ENCODE measurements around the gene NR3C1.

Gene NR3C1

DNA sequence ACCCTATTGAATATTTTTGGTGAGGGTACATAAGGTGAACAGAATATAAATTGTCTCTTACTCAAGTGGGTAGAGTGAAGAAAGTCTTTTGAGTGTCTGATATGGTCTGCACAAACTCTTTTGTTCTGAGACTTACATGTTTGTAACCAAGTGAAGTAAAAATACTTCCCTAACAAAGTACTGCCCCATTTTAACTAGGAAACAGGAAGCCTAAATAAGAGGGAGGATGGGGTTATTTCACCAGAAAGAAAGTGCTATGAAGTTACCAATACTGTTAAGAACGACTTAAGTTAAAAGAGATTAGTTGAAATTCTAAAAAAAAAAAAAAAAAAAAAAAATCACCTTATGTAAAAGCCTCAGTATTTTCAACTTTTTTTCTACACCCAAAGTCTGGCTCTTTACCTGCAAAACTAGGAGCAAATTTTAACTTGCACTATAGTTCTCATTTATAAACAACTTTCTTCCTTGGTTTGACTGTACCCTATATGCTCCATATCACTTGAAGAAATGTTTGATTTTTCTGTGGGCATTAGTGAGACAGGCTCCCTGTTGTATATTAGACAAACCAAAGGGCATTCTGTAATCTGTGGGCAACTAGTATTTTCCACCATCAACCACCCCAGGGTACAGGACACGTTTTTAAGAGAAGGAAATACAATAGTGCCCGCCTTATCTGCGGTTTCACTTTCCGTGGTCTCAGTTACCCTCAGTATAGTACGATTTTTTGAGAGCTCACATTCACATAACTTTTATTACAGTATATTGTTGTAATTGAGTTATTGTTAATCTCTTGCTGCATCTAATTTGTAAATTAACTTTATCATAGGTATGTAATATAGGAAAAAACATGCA, 127.7 kb downstream of the NR3C1 start:
- DNase-seq = no peak

DNA sequence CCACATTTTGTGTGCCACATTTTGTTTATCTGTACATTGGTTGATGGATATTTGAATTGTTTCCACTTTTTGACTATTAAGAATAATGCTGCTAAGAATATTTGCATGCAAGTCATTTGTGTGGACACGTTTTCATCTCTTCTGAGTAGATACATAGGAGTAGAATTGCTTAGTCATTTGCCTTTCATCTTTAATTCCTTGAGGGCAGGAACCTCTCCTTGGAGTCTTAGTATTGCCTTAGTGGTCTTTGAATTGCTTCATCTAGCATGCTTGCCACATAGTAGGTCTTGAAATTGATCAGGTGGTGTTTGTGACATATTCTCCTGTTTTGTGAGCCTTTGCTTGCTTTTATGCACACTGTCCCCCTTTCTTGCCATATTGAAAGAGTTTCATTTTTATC, 128.5 kb downstream of the NR3C1 start:
- DNase-seq = no peak
- H3K27ac ChIP-seq (ENCODE audit: low read length, poor library complexity, severe bottlenecking) = no peak overlapping the region
- peaks cover 3% of the 10 kb centered on the region for H3K4me1 ChIP-seq (ENCODE audit: control insufficient read depth, insufficient read depth, low read depth, low read length)
- H2BK15ac ChIP-seq (ENCODE audit: low read depth, poor library complexity, severe bottlenecking) = no peak overlapping the region
- no peak overlapping the region for H2AK5ac ChIP-seq (ENCODE audit: low read length, severe bottlenecking)
- no peaks in the 10 kb centered on the region for H3K27me3 ChIP-seq (ENCODE audit: control insufficient read depth in 1 of 2, insufficient read depth in 1 of 2, low read length in 2 of 2)
- H4K8ac ChIP-seq (ENCODE audit: low read length) = no peak overlapping the region
- H3K23ac ChIP-seq (ENCODE audit: low read length in 2 of 2) = no peak overlapping the region
- no peak overlapping the region for H3K9ac ChIP-seq (ENCODE audit: low read length)
- H3K9me3 ChIP-seq (ENCODE audit: control insufficient read depth, low read length) = no peaks in the 10 kb centered on the region
- peaks cover 0 to 28% of the 10 kb centered on the region in 2 experiments for H3K36me3 ChIP-seq (ENCODE audit: control insufficient read depth in 1 of 2, insufficient read depth in 2 of 2, low read depth in 1 of 2, low read length in 2 of 2)
- no peak overlapping the region for H3K4me2 ChIP-seq (ENCODE audit: low read length, poor library complexity, severe bottlenecking)
- WGBS = 92% methylated on average over 1 of the region's 1 CpG
- no peak overlapping the region for H2BK12ac ChIP-seq (ENCODE audit: low read length in 2 of 2)
- peaks cover 2% of the 10 kb centered on the region for H3K79me1 ChIP-seq (replicated peaks; ENCODE audit: low read length, poor library complexity, severe bottlenecking)
- no peak overlapping the region for H3K4ac ChIP-seq (ENCODE audit: low read depth in 1 of 2, low read length in 2 of 2)
- H3K18ac ChIP-seq (ENCODE audit: low read depth in 1 of 2, low read length in 2 of 2) = no peak overlapping the region
- no peak overlapping the region for H2BK5ac ChIP-seq (ENCODE audit: low read depth, low read length, poor library complexity, severe bottlenecking)
- no peak overlapping the region for H3K4me3 ChIP-seq (ENCODE audit: insufficient read depth in 1 of 2, low read depth in 1 of 2, low read length in 2 of 2)
- no peak overlapping the region for H3K14ac ChIP-seq (ENCODE audit: low read length in 2 of 2)
- H2AFZ ChIP-seq (ENCODE audit: low read depth, low read length) = no peak overlapping the region
- H4K91ac ChIP-seq (ENCODE audit: low read length) = no peak overlapping the region
- H2BK120ac ChIP-seq (ENCODE audit: low read depth, low read length) = no peak overlapping the region

More for the DNA sequence above, 127.7 kb downstream of the NR3C1 start:
- Histone ChIP-seq H3K4ac (ENCODE audit: low read depth in 1 of 2, low read length in 2 of 2) (no peak overlapping the region), H3K4me2 (ENCODE audit: low read length, poor library complexity, severe bottlenecking) (no peak overlapping the region), H2BK15ac (ENCODE audit: low read depth, poor library complexity, severe bottlenecking) (no peak overlapping the region), H3K18ac (ENCODE audit: low read depth in 1 of 2, low read length in 2 of 2) (no peak overlapping the region), H2BK12ac (ENCODE audit: low read length in 2 of 2) (no peak overlapping the region), H3K14ac (ENCODE audit: low read length in 2 of 2) (no peak overlapping the region), H4K91ac (ENCODE audit: low read length) (no peak overlapping the region), H3K9me3 (ENCODE audit: control insufficient read depth, low read length) (no peaks in the 10 kb centered on the region), H3K4me1 (ENCODE audit: control insufficient read depth, insufficient read depth, low read depth, low read length) (peaks cover 3% of the 10 kb centered on the region), H3K79me1 (replicated peaks; ENCODE audit: low read length, poor library complexity, severe bottlenecking) (peaks cover 2% of the 10 kb centered on the region), H2BK5ac (ENCODE audit: low read depth, low read length, poor library complexity, severe bottlenecking) (no peak overlapping the region), H3K23ac (ENCODE audit: low read length in 2 of 2) (no peak overlapping the region), H4K8ac (ENCODE audit: low read length) (no peak overlapping the region), H3K9ac (ENCODE audit: low read length) (no peak overlapping the region), H2BK120ac (ENCODE audit: low read depth, low read length) (no peak overlapping the region), H3K4me3 (ENCODE audit: insufficient read depth in 1 of 2, low read depth in 1 of 2, low read length in 2 of 2) (no peak overlapping the region), H2AK5ac (ENCODE audit: low read length, severe bottlenecking) (no peak overlapping the region), H3K27ac (ENCODE audit: low read length, poor library complexity, severe bottlenecking) (no peak overlapping the region), H2AFZ (ENCODE audit: low read depth, low read length) (no peak overlapping the region), H3K27me3 (ENCODE audit: control insufficient read depth in 1 of 2, insufficient read depth in 1 of 2, low read length in 2 of 2) (no peaks in the 10 kb centered on the region), H3K36me3 (ENCODE audit: control insufficient read depth in 1 of 2, insufficient read depth in 2 of 2, low read depth in 1 of 2, low read length in 2 of 2) (peaks cover 0 to 34% of the 10 kb centered on the region in 2 experiments)
- WGBS = 96% methylated on average over 4 of the region's 6 CpGs

DNA sequence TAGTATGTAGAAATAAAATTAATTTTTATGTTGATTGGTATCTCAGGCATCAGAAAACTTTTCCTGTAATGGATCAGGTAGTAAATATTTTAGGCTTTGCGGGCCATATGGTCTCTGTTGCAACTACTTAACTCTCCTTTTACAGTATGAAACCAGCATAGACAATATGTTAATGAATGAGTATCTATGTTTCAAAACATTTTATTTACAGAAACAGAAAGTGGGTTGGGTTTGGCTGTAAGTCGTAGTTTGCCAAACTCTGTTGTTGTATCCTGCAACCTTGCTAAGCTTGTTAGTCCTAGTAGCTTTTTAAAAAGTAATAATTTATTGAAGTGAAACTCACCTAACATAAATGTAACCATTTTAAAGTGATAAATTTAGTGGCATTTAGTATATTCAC, 132.1 kb downstream of the NR3C1 start:
- Histone ChIP-seq H2BK12ac (ENCODE audit: low read length in 2 of 2) (no peak overlapping the region), H3K9ac (ENCODE audit: low read length) (no peak overlapping the region), H4K91ac (ENCODE audit: low read length) (no peak overlapping the region)

GRCh38 chr5:143268388-143268787, 135.1 kb downstream of the NR3C1 start:
- WGBS = no CpG with 5 or more reads among the region's 2 CpGs
- H3K4me1 ChIP-seq (ENCODE audit: control insufficient read depth, insufficient read depth, low read depth, low read length) = no peaks in the 10 kb centered on the region
- H3K9me3 ChIP-seq (ENCODE audit: control insufficient read depth, low read length) = peaks cover 12% of the 10 kb centered on the region
- no peak overlapping the region for H4K8ac ChIP-seq (ENCODE audit: low read length)
- H3K36me3 ChIP-seq (ENCODE audit: control insufficient read depth in 1 of 2, insufficient read depth in 2 of 2, low read depth in 1 of 2, low read length in 2 of 2) = no peaks in the 10 kb centered on the region
- H3K4me2 ChIP-seq (ENCODE audit: low read length, poor library complexity, severe bottlenecking) = no peak overlapping the region
- DNase-seq = no peak
- no peaks in the 10 kb centered on the region for H3K27me3 ChIP-seq (ENCODE audit: control insufficient read depth in 1 of 2, insufficient read depth in 1 of 2, low read length in 2 of 2)
- H3K4ac ChIP-seq (ENCODE audit: low read depth in 1 of 2, low read length in 2 of 2) = no peak overlapping the region
- no peak overlapping the region for H2BK15ac ChIP-seq (ENCODE audit: low read depth, poor library complexity, severe bottlenecking)
- no peak overlapping the region for H2BK5ac ChIP-seq (ENCODE audit: low read depth, low read length, poor library complexity, severe bottlenecking)
- H4K91ac ChIP-seq (ENCODE audit: low read length) = no peak overlapping the region
- no peaks in the 10 kb centered on the region for H3K79me1 ChIP-seq (replicated peaks; ENCODE audit: low read length, poor library complexity, severe bottlenecking)
- H2AFZ ChIP-seq (ENCODE audit: low read depth, low read length) = no peak overlapping the region
- H3K27ac ChIP-seq (ENCODE audit: low read length, poor library complexity, severe bottlenecking) = no peak overlapping the region
- H3K9ac ChIP-seq (ENCODE audit: low read length) = no peak overlapping the region
- H3K14ac ChIP-seq (ENCODE audit: low read length in 2 of 2) = no peak overlapping the region
- no peak overlapping the region for H2BK12ac ChIP-seq (ENCODE audit: low read length in 2 of 2)
- no peak overlapping the region for H2BK120ac ChIP-seq (ENCODE audit: low read depth, low read length)
- H3K4me3 ChIP-seq (ENCODE audit: insufficient read depth in 1 of 2, low read depth in 1 of 2, low read length in 2 of 2) = no peak overlapping the region
- no peak overlapping the region for H2AK5ac ChIP-seq (ENCODE audit: low read length, severe bottlenecking)
- H3K23ac ChIP-seq (ENCODE audit: low read length in 2 of 2) = no peak overlapping the region
- H3K18ac ChIP-seq (ENCODE audit: low read depth in 1 of 2, low read length in 2 of 2) = no peak overlapping the region

More for the DNA sequence above, 132.1 kb downstream of the NR3C1 start:
- Histone ChIP-seq H3K18ac (ENCODE audit: low read depth in 1 of 2, low read length in 2 of 2) (no peak overlapping the region), H2AFZ (ENCODE audit: low read depth, low read length) (no peak overlapping the region), H3K27me3 (ENCODE audit: control insufficient read depth in 1 of 2, insufficient read depth in 1 of 2, low read length in 2 of 2) (no peaks in the 10 kb centered on the region), H3K4me1 (ENCODE audit: control insufficient read depth, insufficient read depth, low read depth, low read length) (no peaks in the 10 kb centered on the region), H3K79me1 (replicated peaks; ENCODE audit: low read length, poor library complexity, severe bottlenecking) (no peaks in the 10 kb centered on the region), H3K4ac (ENCODE audit: low read depth in 1 of 2, low read length in 2 of 2) (no peak overlapping the region), H3K14ac (ENCODE audit: low read length in 2 of 2) (no peak overlapping the region), H2BK5ac (ENCODE audit: low read depth, low read length, poor library complexity, severe bottlenecking) (no peak overlapping the region), H3K23ac (ENCODE audit: low read length in 2 of 2) (no peak overlapping the region), H3K9me3 (ENCODE audit: control insufficient read depth, low read length) (peaks cover 12% of the 10 kb centered on the region), H2AK5ac (ENCODE audit: low read length, severe bottlenecking) (no peak overlapping the region), H2BK120ac (ENCODE audit: low read depth, low read length) (no peak overlapping the region), H3K27ac (ENCODE audit: low read length, poor library complexity, severe bottlenecking) (no peak overlapping the region), H2BK15ac (ENCODE audit: low read depth, poor library complexity, severe bottlenecking) (no peak overlapping the region), H3K4me3 (ENCODE audit: insufficient read depth in 1 of 2, low read depth in 1 of 2, low read length in 2 of 2) (no peak overlapping the region), H3K4me2 (ENCODE audit: low read length, poor library complexity, severe bottlenecking) (no peak overlapping the region), H3K36me3 (ENCODE audit: control insufficient read depth in 1 of 2, insufficient read depth in 2 of 2, low read depth in 1 of 2, low read length in 2 of 2) (peaks cover 0 to 4% of the 10 kb centered on the region in 2 experiments), H4K8ac (ENCODE audit: low read length) (no peak overlapping the region)
- no peak for DNase-seq
- WGBS = no CpG with 5 or more reads among the region's 2 CpGs

Data from mesenchymal stem cell (in vitro differentiated cells and primary cell).